OCI-LY1 (cell line): ENCODE results near the gene BCL2L15.

ENCODE experiments used
- H2AFZ ChIP-seq: fragments of 200-600 bp; sonication (generic), shearing (Covaris generic); 2 replicates; pipeline ENCODE4 v1.6.0; 2014; ENCODE audit warnings: antibody characterized with exemption, mild to moderate bottlenecking, low read length
- H3F3A ChIP-seq: fragments of 200-600 bp; sonication (generic), shearing (Covaris generic); 2 replicates; pipeline ENCODE4 v1.6.0; 2014; ENCODE audit warnings: mild to moderate bottlenecking, antibody characterized with exemption, low read length, moderate library complexity; ENCODE audit not compliant: insufficient read depth
- H3K27ac ChIP-seq: fragments of 200-600 bp; sonication (generic); 2 replicates; pipeline ENCODE4 v1.5.1; 2014; ENCODE audit warnings: low read length, mixed run types, mild to moderate bottlenecking, low read depth; ENCODE audit not compliant: poor library complexity, severe bottlenecking
- H3K27me3 ChIP-seq: fragments of 200-600 bp; sonication (generic); 2 replicates; pipeline ENCODE4 v1.6.0; 2014; ENCODE audit warnings: antibody characterized with exemption, mild to moderate bottlenecking, low read length, moderate library complexity; ENCODE audit not compliant: insufficient read depth
- H3K36me3 ChIP-seq: fragments of 200-600 bp; sonication (generic); 2 replicates; pipeline ENCODE4 v1.6.1; 2014; ENCODE audit warnings: mild to moderate bottlenecking, antibody characterized with exemption, low read length, moderate library complexity, mixed read lengths; ENCODE audit not compliant: insufficient read depth
- H3K4me1 ChIP-seq: fragments of 200-600 bp; sonication (generic); 2 replicates; pipeline ENCODE4 v1.5.1; 2014; ENCODE audit warnings: mild to moderate bottlenecking, low read length, moderate library complexity; ENCODE audit not compliant: insufficient read depth, severe bottlenecking
- H3K4me2 ChIP-seq: fragments of 200-600 bp; sonication (generic), shearing (Covaris generic); 2 replicates; pipeline ENCODE4 v1.6.1; 2014; ENCODE audit warnings: low read length
- H3K4me3 ChIP-seq: fragments of 200-600 bp; sonication (generic); 2 replicates; pipeline ENCODE4 v1.5.1; 2014; ENCODE audit warnings: low read length, low read depth, mild to moderate bottlenecking, mixed read lengths; ENCODE audit not compliant: poor library complexity, severe bottlenecking
- H3K79me2 ChIP-seq: fragments of 200-600 bp; shearing (Covaris generic); 2 replicates; pipeline ENCODE4 v1.6.1; 2016; ENCODE audit warnings: mixed run types, low read length, mixed read lengths; ENCODE audit not compliant: insufficient read depth
- H3K9ac ChIP-seq: fragments of 200-600 bp; sonication (generic), shearing (Covaris generic); 2 replicates; pipeline ENCODE4 v1.6.1; 2014; ENCODE audit warnings: mild to moderate bottlenecking, low read length, mixed read lengths
- H3K9me2 ChIP-seq: fragments of 200-600 bp; sonication (generic), shearing (Covaris generic); 2 replicates; pipeline ENCODE4 v1.6.1; 2014; ENCODE audit warnings: low read depth, mild to moderate bottlenecking, low read length, mixed read lengths
- H3K9me3 ChIP-seq: fragments of 200-600 bp; shearing (Covaris generic); 2 replicates; pipeline ENCODE4 v1.6.1; 2014; ENCODE audit warnings: low read length, mixed read lengths
- H4K20me1 ChIP-seq: fragments of 200-600 bp; sonication (generic), shearing (Covaris generic); 2 replicates; pipeline ENCODE4 v1.6.0; 2016; ENCODE audit warnings: mild to moderate bottlenecking, low read length; ENCODE audit not compliant: insufficient read depth
- CTCF ChIP-seq: fragments of 200-600 bp; sonication (generic), shearing (Covaris generic); IDR thresholded peaks from 2 replicates; pipeline ENCODE4 v1.5.1; 2017; ENCODE audit warnings: mild to moderate bottlenecking, antibody characterized with exemption, low read length, moderate library complexity, mixed read lengths
- EZH2 ChIP-seq: fragments of 200-600 bp; sonication (generic), shearing (Covaris generic); IDR thresholded peaks from 2 replicates; pipeline ENCODE4 v1.8.0; 2017; ENCODE audit warnings: borderline replicate concordance, mixed run types, mild to moderate bottlenecking, antibody characterized with exemption, low read length, moderate library complexity, mixed read lengths

Gene BCL2L15

GRCh38 chr1:113879739-113880038, 7.7 kb downstream of the BCL2L15 start:
- no peak for TF ChIP-seq CTCF
- TF ChIP-seq EZH2, result no peak
- Histone ChIP-seq H3K9me3 (no peaks in the 10 kb centered on the region), H3K9ac (no peak overlapping the region), H4K20me1 (no peaks in the 10 kb centered on the region), H3K4me1 (peaks cover 5% of the 10 kb centered on the region), H3K79me2 (no peaks in the 10 kb centered on the region), H3F3A (no peaks in the 10 kb centered on the region; the same call in 1 of the 2 replicates), H3K27ac (no peak overlapping the region), H3K9me2 (no peaks in the 10 kb centered on the region), H3K27me3 (no peaks in the 10 kb centered on the region), H3K4me3 (no peak overlapping the region), H3K4me2 (no peak overlapping the region), H3K36me3 (no peaks in the 10 kb centered on the region), H2AFZ (no peak overlapping the region)

GRCh38 chr1:113876176-113876575, 11.2 kb downstream of the BCL2L15 start:
- Histone ChIP-seq H3K79me2 (peaks cover 2% of the 10 kb centered on the region; the same call in 1 of the 2 replicates), H3K9me3 (no peaks in the 10 kb centered on the region), H3K4me1 (peaks cover 40% of the 10 kb centered on the region), H3K27me3 (no peaks in the 10 kb centered on the region), H3K9me2 (no peaks in the 10 kb centered on the region), H4K20me1 (no peaks in the 10 kb centered on the region), H3K4me3 (no peak overlapping the region), H3K4me2 (no peak overlapping the region), H2AFZ (no peak overlapping the region), H3F3A (peaks cover 5% of the 10 kb centered on the region; the same call in 1 of the 2 replicates), H3K27ac (no peak overlapping the region), H3K9ac (no peak overlapping the region), H3K36me3 (no peaks in the 10 kb centered on the region)
- TF ChIP-seq EZH2 (no peak), CTCF (no peak)

- TF ChIP-seq CTCF, result no peak
Observed at GRCh38 chr1:113875714-113876113, 11.7 kb downstream of the BCL2L15 start.

More at GRCh38 chr1:113875714-113876113, 11.7 kb downstream of the BCL2L15 start:
- H3K27me3 ChIP-seq, result no peaks in the 10 kb centered on the region
- H3K4me1 ChIP-seq, result peaks cover 43% of the 10 kb centered on the region
- H3K9ac ChIP-seq, result no peak overlapping the region
- no peaks in the 10 kb centered on the region for H3K36me3 ChIP-seq
- no peak overlapping the region for H3K4me3 ChIP-seq
- H4K20me1 ChIP-seq, result no peaks in the 10 kb centered on the region
- no peak overlapping the region for H3K4me2 ChIP-seq
- H3K79me2 ChIP-seq, result peaks cover 6% of the 10 kb centered on the region
- no peak overlapping the region for H3K27ac ChIP-seq
- H2AFZ ChIP-seq, result no peak overlapping the region
- H3F3A ChIP-seq, result 0 out of 2 replicates have a peak, but pooled peaks cover 5% of the 10 kb centered on the region
- H3K9me2 ChIP-seq, result no peaks in the 10 kb centered on the region
- H3K9me3 ChIP-seq, result no peaks in the 10 kb centered on the region
